CD4-positive, alpha-beta T cell treated with Interleukin-17A for 1 hour (primary cell): ENCODE data around the gene RNF13.
"Not testable (repeated sequence)": the region's sequence is repeated elsewhere in the genome, so short reads cannot be mapped to it uniquely, and the experiment has no call there.

ENCODE experiments used
- DNase-seq: peaks from one replicate; pipeline ENCODE4 v3.0.0-alpha.2; 2020

RNF13 gene

DNA sequence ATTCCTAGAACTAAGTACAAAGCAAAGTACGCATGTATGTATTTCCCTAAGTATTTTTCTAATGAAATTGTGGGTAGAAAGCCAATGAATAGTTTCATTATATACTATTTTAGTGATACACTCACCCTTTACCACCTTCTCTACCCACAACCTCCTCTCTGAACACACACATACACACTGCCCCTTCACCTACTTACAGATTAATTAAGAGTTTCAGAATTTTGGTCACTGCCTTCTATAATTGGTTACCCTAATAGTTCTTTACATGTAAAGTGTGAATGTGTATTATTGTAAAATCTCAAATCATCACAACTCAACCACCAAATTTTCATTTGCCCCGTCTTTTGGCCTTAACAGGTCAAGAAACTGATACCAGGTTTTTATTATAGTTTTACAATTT lies 150.5 kb downstream of the RNF13 start:
- no peak for DNase-seq

DNA sequence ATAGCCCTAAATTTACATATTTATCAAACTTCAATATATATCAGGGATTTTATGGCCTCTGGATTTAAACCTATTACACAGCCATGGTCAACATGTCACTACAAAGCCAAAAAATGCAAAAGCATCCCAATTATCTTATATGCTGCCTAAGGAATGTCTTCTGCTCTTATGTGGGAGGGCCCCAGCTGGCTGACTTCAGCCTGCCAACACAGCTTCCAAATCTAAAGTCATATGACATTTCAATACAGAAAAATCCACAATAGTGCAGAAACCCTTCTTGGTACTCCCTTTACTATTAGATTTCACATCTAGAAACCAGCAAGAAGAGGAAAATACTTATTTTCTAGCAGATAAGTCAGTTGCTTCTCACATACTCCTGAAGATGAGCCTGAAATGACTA lies 151.3 kb downstream of the RNF13 start:
- no peak for DNase-seq

DNA sequence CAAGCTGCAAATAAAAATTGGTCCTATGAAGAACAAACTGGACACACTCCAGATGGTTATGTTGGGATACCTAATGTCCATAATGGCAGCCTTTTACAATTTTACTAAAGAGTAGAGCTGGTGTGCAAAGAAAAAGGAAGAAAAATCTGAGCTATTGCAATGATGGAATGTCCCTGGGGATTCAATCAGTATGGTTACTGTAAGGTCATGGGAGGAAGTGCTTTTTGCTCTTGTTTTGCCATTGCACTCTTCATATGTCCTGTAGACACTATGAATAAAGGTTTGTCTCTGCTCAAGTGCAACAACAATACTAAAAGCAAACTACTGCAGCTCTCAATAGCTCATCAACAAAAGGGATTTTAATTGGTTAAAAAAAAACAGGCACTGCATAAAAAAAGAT lies 152.3 kb downstream of the RNF13 start:
- DNase-seq, result no peak

GRCh38 chr3:149967086-149967685 lies 154.2 kb downstream of the RNF13 start:
- DNase-seq, result peak; percentile 67

DNA sequence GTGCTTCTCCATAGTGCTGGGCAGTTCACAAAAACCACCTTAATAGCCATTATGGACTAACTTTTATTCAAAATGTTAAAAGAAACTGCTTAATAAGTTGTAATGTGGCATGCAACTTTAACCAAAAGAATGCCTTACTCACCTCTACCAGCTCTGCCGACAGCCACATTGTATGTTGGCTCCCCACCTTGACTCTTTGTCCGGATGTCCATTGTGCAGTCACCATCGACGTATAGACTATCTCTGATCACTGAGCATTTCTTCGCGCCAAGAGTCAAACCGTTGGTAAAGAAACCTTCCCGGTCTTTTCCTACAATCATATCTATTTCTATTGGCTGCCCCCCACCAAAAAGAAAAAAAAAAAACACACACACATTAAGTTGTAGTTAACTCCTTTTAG lies 155.2 kb downstream of the RNF13 start:
- DNase-seq, result no peak

DNA sequence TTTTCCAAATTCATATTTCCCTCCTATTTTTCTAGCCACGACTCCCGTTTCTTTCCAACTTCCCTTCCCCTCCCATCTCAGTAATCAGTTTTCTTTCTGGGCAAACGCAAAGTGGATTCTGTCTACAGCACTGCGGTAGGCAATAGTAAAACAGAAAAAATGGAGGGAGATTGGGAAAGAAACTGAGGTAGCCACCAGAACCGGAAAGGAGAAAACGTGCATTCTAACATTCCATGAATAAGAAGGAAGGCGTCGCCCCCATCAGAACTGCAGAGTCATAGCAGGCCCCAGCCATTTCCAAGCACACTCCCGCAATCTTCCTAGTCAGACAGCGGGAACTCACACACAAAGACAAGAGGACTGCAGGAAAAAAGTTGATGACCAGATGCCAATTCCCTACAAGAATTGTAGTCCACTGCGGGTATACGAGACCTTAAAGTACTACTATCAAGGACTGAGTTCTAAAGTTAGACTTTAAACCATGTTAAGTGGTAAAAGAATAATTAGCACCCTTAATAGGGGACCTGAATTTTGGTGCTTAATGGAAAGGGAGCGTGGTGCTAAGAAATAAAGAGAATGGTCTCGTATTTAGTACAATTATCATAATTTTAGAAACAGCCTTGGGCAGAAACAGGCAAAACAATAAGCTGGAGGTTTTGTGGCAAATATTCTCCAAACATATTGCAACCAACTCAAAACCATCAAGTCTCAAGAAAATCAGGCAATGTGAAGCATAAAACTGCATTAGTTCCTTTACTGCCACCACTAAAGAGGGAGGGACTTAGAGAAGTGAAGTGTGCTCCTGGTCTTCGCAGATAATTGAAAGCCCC lies 156.3 kb downstream of the RNF13 start:
- no peak for DNase-seq

GRCh38 chr3:149969940-149970715 lies 157.1 kb downstream of the RNF13 start:
- peak; percentile 82 for DNase-seq

- peak; percentile 70 for DNase-seq
These were observed 157.8 kb downstream of the RNF13 start, which contains the start of gene PFN2 for GRCh38 chr3:149970716-149971402. TSS of gene PFN2 (minus strand) at chr3:149970895. CDS start at chr3:149970856, 39 bp downstream.

DNA sequence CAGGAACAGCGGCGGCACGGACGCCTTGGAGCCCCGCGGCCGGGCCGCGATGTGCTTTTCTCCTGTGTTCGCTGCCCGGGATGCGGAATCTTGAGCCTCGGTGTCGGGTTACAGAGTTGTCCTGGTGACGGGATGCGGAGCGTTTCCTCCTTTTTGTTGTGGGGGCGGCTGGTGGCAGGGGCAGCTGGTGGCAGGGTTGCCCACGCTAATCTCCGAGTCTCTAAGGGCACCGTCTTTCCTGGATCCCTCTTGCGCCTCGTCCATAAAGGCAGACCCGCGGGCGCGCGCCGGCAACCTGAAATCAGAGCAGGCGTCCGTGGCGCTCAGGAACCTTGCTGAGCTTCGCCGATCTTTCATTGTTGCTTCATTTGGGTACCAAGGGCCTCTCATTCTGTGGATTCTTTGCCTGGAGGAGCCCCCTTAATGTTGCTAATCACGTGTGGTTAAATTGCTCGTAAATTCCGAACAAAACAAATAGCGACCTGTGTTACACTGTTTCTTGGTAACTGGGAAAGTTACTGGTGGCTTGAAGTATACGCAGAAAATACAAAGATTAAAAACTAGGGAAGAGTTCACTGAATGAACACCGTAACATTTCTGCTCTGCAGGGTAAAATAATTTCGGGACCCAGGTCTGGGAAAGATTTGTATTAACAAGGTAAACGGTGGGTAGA lies 158.5 kb downstream of the RNF13 start:
- DNase-seq, result peak; percentile 22

DNA sequence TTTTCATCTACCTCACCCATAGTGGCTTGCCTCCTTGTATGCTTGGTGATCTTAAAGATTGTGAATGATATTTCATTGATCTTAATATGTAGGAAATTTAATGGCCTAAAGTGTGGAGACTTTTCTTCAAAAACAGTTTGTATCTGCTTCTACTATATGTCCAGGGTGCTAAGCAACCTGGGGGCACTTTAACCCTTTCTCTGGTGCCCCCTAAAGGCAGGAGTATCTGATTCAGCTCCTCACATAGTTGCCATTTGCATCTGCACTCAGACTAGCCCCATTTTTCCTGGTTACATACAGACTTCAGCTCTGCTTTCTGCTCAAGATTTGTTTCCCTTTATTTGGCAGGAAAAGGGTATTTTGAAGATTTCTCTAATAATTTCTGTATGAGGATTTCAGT lies 162.9 kb downstream of the RNF13 start:
- DNase-seq, result no peak

DNA sequence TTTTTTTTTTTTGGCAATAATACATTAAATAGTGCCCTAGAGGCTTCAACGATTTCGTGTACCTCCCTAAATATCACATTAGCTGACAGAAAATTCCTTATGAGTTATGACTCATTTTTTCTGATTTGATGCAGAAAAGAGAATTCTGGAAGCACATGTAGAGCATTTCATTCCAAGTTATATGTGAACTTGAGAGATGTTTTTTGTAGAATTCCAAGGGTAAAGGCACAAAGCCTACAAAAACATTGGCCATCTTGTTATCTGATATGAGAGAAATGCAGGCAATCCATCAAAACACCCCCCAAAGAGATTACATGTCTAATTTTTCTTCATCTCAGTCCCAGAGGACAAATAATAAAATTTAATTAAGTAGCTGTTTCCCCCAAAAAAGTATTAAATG lies 164.4 kb downstream of the RNF13 start:
- no peak for DNase-seq

- DNase-seq, result not testable (repeated sequence)
These were observed 169.0 kb downstream of the RNF13 start for GRCh38 chr3:149981979-149982378.

GRCh38 chr3:149983053-149983452 lies 170.0 kb downstream of the RNF13 start:
- not testable (repeated sequence) for DNase-seq

GRCh38 chr3:149983628-149984027 lies 170.6 kb downstream of the RNF13 start:
- no peak for DNase-seq

- DNase-seq, result no peak
These were observed 176.3 kb downstream of the RNF13 start for GRCh38 chr3:149989307-149989706.

GRCh38 chr3:149990423-149990948 lies 177.5 kb downstream of the RNF13 start:
- no peak for DNase-seq

DNA sequence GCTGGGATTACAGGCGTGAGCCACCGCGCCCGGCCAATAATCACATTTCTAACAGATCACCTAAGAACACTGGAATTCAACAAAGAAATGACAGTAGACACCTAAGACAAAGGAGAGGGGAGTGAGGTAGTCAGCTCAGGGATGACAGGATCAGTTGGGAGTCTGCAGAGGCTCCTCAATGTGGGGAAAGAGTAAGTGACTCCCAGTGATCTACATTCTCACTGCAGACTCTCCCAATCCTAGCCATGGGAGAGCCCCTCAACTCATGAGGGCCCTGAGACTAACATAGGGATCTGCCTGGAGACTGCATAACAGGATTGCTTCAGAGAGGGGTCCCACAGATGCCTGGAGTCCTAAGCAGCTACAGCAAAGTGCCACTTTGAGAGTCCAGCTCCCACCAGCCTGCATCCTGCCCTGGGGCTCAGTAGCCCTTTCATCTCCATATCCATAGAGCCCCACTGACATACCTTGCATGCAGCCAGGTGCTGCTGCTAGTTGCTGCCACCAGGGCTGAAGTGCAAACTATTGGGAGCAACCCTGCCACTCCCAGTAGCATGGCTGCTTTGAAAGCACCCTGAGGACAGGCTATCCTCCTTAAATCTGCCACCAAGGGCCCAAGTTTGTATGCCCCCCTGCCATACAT lies 179.5 kb downstream of the RNF13 start:
- DNase-seq, result no peak

GRCh38 chr3:149998946-149999345 lies 185.9 kb downstream of the RNF13 start:
- DNase-seq, result no peak

- no peak for DNase-seq
These were observed 186.4 kb downstream of the RNF13 start for GRCh38 chr3:149999421-149999820.

GRCh38 chr3:150000641-150001040 lies 187.6 kb downstream of the RNF13 start:
- DNase-seq, result no peak

DNA sequence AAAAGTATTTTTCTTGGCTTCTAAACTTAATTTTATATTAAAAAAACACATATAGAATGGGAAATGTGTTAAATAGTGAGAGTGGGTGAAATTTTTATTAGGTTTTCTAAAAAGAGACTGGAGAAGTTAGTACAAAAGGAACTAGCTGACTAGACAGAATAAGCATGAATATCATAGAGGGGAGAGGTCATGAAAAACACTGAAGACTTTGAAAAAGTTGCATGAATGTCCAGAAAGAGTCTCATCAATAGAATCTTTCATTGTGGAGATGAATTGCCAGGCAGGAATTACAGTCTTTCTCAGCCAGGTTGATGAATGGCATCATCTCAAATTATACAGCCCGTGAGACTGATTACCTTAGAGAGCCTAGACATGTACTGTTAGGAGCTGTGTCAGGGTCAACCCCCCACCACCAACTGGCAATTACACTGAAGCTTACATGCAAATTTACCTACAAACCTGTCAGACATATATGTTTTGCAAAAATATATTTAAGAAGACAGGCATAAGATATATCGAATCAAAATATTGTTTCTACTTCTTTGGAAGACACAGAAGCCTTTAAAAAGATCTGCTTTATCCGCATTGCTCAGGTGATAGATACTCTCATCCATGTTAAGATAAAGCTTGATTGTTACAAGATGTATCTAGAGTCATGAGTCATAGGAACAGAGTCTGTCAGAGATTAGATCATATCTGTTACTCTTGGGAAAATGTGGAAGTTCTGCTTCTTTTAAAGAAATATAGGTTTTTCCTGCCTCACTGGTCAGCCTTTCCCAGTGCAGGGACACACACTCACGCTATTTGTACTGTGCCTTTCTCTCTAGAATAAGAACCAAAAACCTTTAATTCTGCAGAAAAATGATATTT lies 192.5 kb downstream of the RNF13 start:
- DNase-seq, result no peak
